ENCODE data around the gene SH3PXD2A.
"Not testable (repeated sequence)": the region's sequence is repeated elsewhere in the genome, so short reads cannot be mapped to it uniquely, and the experiment has no call there.

SH3PXD2A gene

GRCh38 chr10:103733045-103733419 lies 122.3 kb downstream of the SH3PXD2A start:
- H3K27ac ChIP-seq = no peak overlapping the region
- no peak for TF ChIP-seq CTCF (IDR thresholded peaks at IDR 0.05)
- H3K4me3 ChIP-seq = no peak overlapping the region
- no peak for DNase-seq (ENCODE audit: low spot score)

- no peak overlapping the region for H3K27ac ChIP-seq
- no peak for TF ChIP-seq CTCF (IDR thresholded peaks at IDR 0.05)
- no peak for DNase-seq (ENCODE audit: low spot score)
These were observed 122.9 kb downstream of the SH3PXD2A start for GRCh38 chr10:103732339-103733044.

GRCh38 chr10:103731609-103732270 lies 123.6 kb downstream of the SH3PXD2A start:
- Histone ChIP-seq H3K27ac (no peak overlapping the region), H3K4me3 (no peak overlapping the region)
- TF ChIP-seq CTCF (IDR thresholded peaks at IDR 0.05) = no peak
- DNase-seq (ENCODE audit: low spot score) = no peak

More at GRCh38 chr10:103732339-103733044, 122.9 kb downstream of the SH3PXD2A start:
- H3K4me3 ChIP-seq = no peak overlapping the region

GRCh38 chr10:103731026-103731425 lies 124.3 kb downstream of the SH3PXD2A start:
- H3K4me3 ChIP-seq; DNase-seq (ENCODE audit: low spot score); H3K27ac ChIP-seq: not testable (repeated sequence)

GRCh38 chr10:103729851-103730250 lies 125.5 kb downstream of the SH3PXD2A start:
- no peak for DNase-seq (ENCODE audit: low spot score)
- H3K4me3 ChIP-seq = no peak overlapping the region
- no peak for TF ChIP-seq CTCF (IDR thresholded peaks at IDR 0.05)

GRCh38 chr10:103727991-103728689 lies 127.2 kb downstream of the SH3PXD2A start:
- Histone ChIP-seq H3K4me3 (no peak overlapping the region), H3K27ac (no peak overlapping the region)
- TF ChIP-seq CTCF (IDR thresholded peaks at IDR 0.05) = no peak
- DNase-seq (ENCODE audit: low spot score) = no peak

More at GRCh38 chr10:103729851-103730250, 125.5 kb downstream of the SH3PXD2A start:
- H3K27ac ChIP-seq = no peak overlapping the region

GRCh38 chr10:103727546-103727963 lies 127.8 kb downstream of the SH3PXD2A start:
- no peak overlapping the region for H3K27ac ChIP-seq
- TF ChIP-seq CTCF (IDR thresholded peaks at IDR 0.05) = no peak
- no peak for DNase-seq (ENCODE audit: low spot score)

More at GRCh38 chr10:103727546-103727963, 127.8 kb downstream of the SH3PXD2A start:
- H3K4me3 ChIP-seq = no peak overlapping the region
